ENCODE data around the gene CRIP2. TPM values are rescaled to one million over a fixed set of nuclear protein-coding genes. Genes with fewer than 3 reads are reported as not detected.

CRIP2 gene
- total and polyA plus RNA-seq, 2 donors (not counting 1 experiment from before 2014, with no cell fraction given), result 6.0 to 81.6 TPM

- WGBS (ENCODE audit: insufficient coverage), result 95% methylated on average over 13 of the region's 17 CpGs
- ChIA-PET CTCF (no interaction called here), POLR2A (no interaction called here)
- Mint-ChIP-seq H3K27ac (no peak overlapping the region), H3K9me3 (ENCODE audit: insufficient read depth) (no peaks in the 10 kb centered on the region), H3K4me3 (no peak overlapping the region), H3K27me3 (no peaks in the 10 kb centered on the region), H3K4me1 (no peaks in the 10 kb centered on the region)
- Histone ChIP-seq H3K36me3 (replicated peaks in 1 of 2; ENCODE audit: control extremely low read depth in 1 of 2, control insufficient read depth in 1 of 2, extremely low read depth in 1 of 2, insufficient read depth in 2 of 2, low read length in 1 of 2) (peaks cover 0 to 51% of the 10 kb centered on the region in 2 experiments), H3K9ac (ENCODE audit: low read length) (no peak overlapping the region), H3K9me3 (ENCODE audit: control extremely low read depth in 1 of 3, control insufficient read depth in 2 of 3, insufficient read depth in 1 of 3, low read length in 2 of 3) (no peaks in the 10 kb centered on the region), H3K4me3 (ENCODE audit: control extremely low read depth in 1 of 5, extremely low read depth in 1 of 5, insufficient read depth in 1 of 5, low read depth in 2 of 5, low read length in 4 of 5) (no peak overlapping the region), H3K27ac (ENCODE audit: low read length in 2 of 2) (no peak overlapping the region), H3K4me2 (replicated peaks; ENCODE audit: low read depth, low read length, poor library complexity, severe bottlenecking) (no peak overlapping the region), H3K27me3 (replicated peaks in 1 of 4; ENCODE audit: control extremely low read depth in 1 of 4, control insufficient read depth in 3 of 4, insufficient read depth in 4 of 4, low read length in 3 of 4) (no peaks in the 10 kb centered on the region), H4K20me1 (ENCODE audit: control insufficient read depth, insufficient read depth, low read length, poor library complexity, severe bottlenecking) (peaks cover 16% of the 10 kb centered on the region), H3K4me1 (ENCODE audit: control insufficient read depth in 2 of 2, insufficient read depth in 2 of 2, low read length in 2 of 2) (no peaks in the 10 kb centered on the region), H3K79me2 (ENCODE audit: control insufficient read depth, insufficient read depth, low read length) (peaks cover 4% of the 10 kb centered on the region), H2AFZ (ENCODE audit: insufficient read depth, low read depth, low read length, poor library complexity, severe bottlenecking) (no peak overlapping the region)
- intact Hi-C loops (cut with micrococcal nuclease), result no loop called here
- ATAC-seq (ENCODE audit: low read depth), result no peak
- TF ChIP-seq CTCF (IDR thresholded peaks at IDR 0.05), result no peak
- TF ChIP-seq EZH2 (IDR thresholded peaks at IDR 0.05; ENCODE audit: borderline replicate concordance, insufficient read depth, low read depth, low read length, poor library complexity, severe bottlenecking), result no peak
- no peak for DNase-seq
Measured at GRCh38 chr14:105460616-105461015, 14.0 kb upstream of the CRIP2 start.

DNA sequence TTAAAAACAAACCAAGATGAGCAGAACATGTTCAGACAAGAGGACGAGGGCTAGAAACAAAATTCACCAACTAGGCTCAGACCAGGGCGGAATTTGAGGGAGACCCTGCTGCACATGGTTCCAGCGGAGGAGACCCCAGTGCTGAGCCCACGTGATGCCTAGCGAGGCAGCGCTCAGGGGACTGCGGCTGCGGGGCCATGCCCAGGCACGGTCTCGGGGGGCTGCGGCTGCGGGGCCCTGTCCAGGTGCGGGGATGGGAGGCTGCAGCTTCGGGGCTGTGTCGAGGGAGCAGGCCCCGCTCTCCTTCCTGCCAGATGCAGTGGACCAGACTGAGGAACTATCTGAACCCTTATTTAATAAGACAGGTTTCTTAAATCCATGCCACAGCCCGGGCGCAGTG is 12.7 kb upstream of the CRIP2 start:
- Histone ChIP-seq H3K4me1 (ENCODE audit: control insufficient read depth in 2 of 2, insufficient read depth in 2 of 2, low read length in 2 of 2) (no peaks in the 10 kb centered on the region), H3K4me3 (ENCODE audit: control extremely low read depth in 1 of 5, extremely low read depth in 1 of 5, insufficient read depth in 1 of 5, low read depth in 2 of 5, low read length in 4 of 5) (no peak overlapping the region), H3K36me3 (replicated peaks in 1 of 2; ENCODE audit: control extremely low read depth in 1 of 2, control insufficient read depth in 1 of 2, extremely low read depth in 1 of 2, insufficient read depth in 2 of 2, low read length in 1 of 2) (peaks cover 0 to 39% of the 10 kb centered on the region in 2 experiments), H3K27me3 (replicated peaks in 1 of 4; ENCODE audit: control extremely low read depth in 1 of 4, control insufficient read depth in 3 of 4, insufficient read depth in 4 of 4, low read length in 3 of 4) (no peaks in the 10 kb centered on the region), H2AFZ (ENCODE audit: insufficient read depth, low read depth, low read length, poor library complexity, severe bottlenecking) (no peak overlapping the region), H3K9me3 (ENCODE audit: control extremely low read depth in 1 of 3, control insufficient read depth in 2 of 3, insufficient read depth in 1 of 3, low read length in 2 of 3) (no peaks in the 10 kb centered on the region), H3K9ac (ENCODE audit: low read length) (no peak overlapping the region), H3K79me2 (ENCODE audit: control insufficient read depth, insufficient read depth, low read length) (peaks cover 4% of the 10 kb centered on the region), H3K4me2 (replicated peaks; ENCODE audit: low read depth, low read length, poor library complexity, severe bottlenecking) (no peak overlapping the region), H4K20me1 (ENCODE audit: control insufficient read depth, insufficient read depth, low read length, poor library complexity, severe bottlenecking) (peaks cover 8% of the 10 kb centered on the region), H3K27ac (ENCODE audit: low read length in 2 of 2) (no peak overlapping the region)
- no peak for DNase-seq
- intact Hi-C loops (cut with micrococcal nuclease), result no loop called here
- WGBS (ENCODE audit: insufficient coverage), result 96% methylated on average over 18 of the region's 18 CpGs
- no peaks in the 10 kb centered on the region for H3K4me1 Mint-ChIP-seq
- TF ChIP-seq EZH2 (IDR thresholded peaks at IDR 0.05; ENCODE audit: borderline replicate concordance, insufficient read depth, low read depth, low read length, poor library complexity, severe bottlenecking) (no peak), CTCF (IDR thresholded peaks at IDR 0.05) (no peak)
- no peaks in the 10 kb centered on the region for H3K27me3 Mint-ChIP-seq
- H3K9me3 Mint-ChIP-seq (ENCODE audit: insufficient read depth), result no peaks in the 10 kb centered on the region
- POLR2A ChIA-PET, result no interaction called here
- CTCF ChIA-PET, result interaction anchor here (0.8 to 1.9 kb wide), 3 partner anchors 19 to 90 kb away, joined by 3 to 6 read pairs (median 4); no protein-coding TSS in a partner anchor
- no peak overlapping the region for H3K27ac Mint-ChIP-seq
- no peak for ATAC-seq (ENCODE audit: low read depth)
- H3K4me3 Mint-ChIP-seq, result no peak overlapping the region

All from B cell (primary cell).